Osteoblast (primary cell): ENCODE data around the gene IGFALS. TPM values are rescaled to one million over a fixed set of nuclear protein-coding genes. Genes with fewer than 3 reads are reported as not detected.
A peak's percentile ranks its signal among the peaks of the same experiment; 100 is the strongest.

ENCODE experiments used
- DNase-seq: peaks from one replicate; pipeline ENCODE4 v3.0.0; 2011; ENCODE audit warnings: low spot score, mixed read lengths; ENCODE audit not compliant: insufficient read length; ENCODE audit errors: missing footprints
- H2AFZ ChIP-seq: 2 replicates; pipeline ENCODE4 v1.6.0; 2011; ENCODE audit warnings: mild to moderate bottlenecking, low read length
- H3K27ac ChIP-seq: 2 replicates; pipeline ENCODE4 v1.5.1; 2011; ENCODE audit warnings: mild to moderate bottlenecking, low read depth, low read length, moderate library complexity
- H3K27me3 ChIP-seq: 2 replicates; pipeline ENCODE4 v1.6.0; 2012; ENCODE audit warnings: mild to moderate bottlenecking, control low read depth, inconsistent platforms, low read length, moderate library complexity; ENCODE audit not compliant: insufficient read depth
- H3K36me3 ChIP-seq: 2 replicates; pipeline ENCODE4 v1.5.1; 2011; ENCODE audit warnings: mild to moderate bottlenecking, low read length, control low read depth, moderate library complexity; ENCODE audit not compliant: insufficient read depth
- H3K4me1 ChIP-seq: 2 replicates; pipeline ENCODE4 v1.5.1; 2011; ENCODE audit warnings: mild to moderate bottlenecking, low read length, control low read depth, moderate library complexity; ENCODE audit not compliant: insufficient read depth
- H3K4me2 ChIP-seq: 2 replicates; pipeline ENCODE4 v1.6.0; 2011; ENCODE audit warnings: mild to moderate bottlenecking, low read length; ENCODE audit not compliant: insufficient read depth
- H3K4me3 ChIP-seq: fragments of 200-600 bp; sonication (generic); 3 replicates; pipeline ENCODE4 v1.5.1; 2012; ENCODE audit warnings: mild to moderate bottlenecking, low read length, inconsistent platforms; ENCODE audit not compliant: insufficient read depth
- H3K79me2 ChIP-seq: 2 replicates; pipeline ENCODE4 v1.6.0; 2012; ENCODE audit warnings: mild to moderate bottlenecking, low read length, control low read depth, inconsistent platforms; ENCODE audit not compliant: insufficient read depth
- H3K9me3 ChIP-seq: 2 replicates; pipeline ENCODE4 v1.5.1; 2011; ENCODE audit warnings: low read depth, low read length, control low read depth
- H4K20me1 ChIP-seq: 2 replicates; pipeline ENCODE4 v1.6.0; 2012; ENCODE audit warnings: mild to moderate bottlenecking, low read length, control low read depth; ENCODE audit not compliant: insufficient read depth
- CTCF ChIP-seq: IDR thresholded peaks from 2 replicates; pipeline ENCODE4 v1.5.1; 2011; ENCODE audit warnings: mild to moderate bottlenecking, low read depth, low read length, moderate library complexity; ENCODE audit errors: extremely low read depth
- total RNA-seq: library from RNA; depleted of rRNA; stranded (reverse); fragments of >200 nt; gene quantifications from 2 replicates; pipeline ENCODE4 v1.2.3, GENCODE V29; 2012

Gene IGFALS
- total RNA-seq, 1 donor = not detected

GRCh38 chr16:1823821-1824220 is 30.3 kb upstream of the IGFALS start:
- no peaks in the 10 kb centered on the region for H3K9me3 ChIP-seq
- no peak overlapping the region for H3K27ac ChIP-seq
- peaks cover 14% of the 10 kb centered on the region for H3K36me3 ChIP-seq
- peaks cover 50% of the 10 kb centered on the region for H3K79me2 ChIP-seq
- peaks cover 11% of the 10 kb centered on the region for H4K20me1 ChIP-seq
- no peak overlapping the region for H2AFZ ChIP-seq
- peaks cover 20% of the 10 kb centered on the region for H3K4me1 ChIP-seq
- H3K4me3 ChIP-seq = no peak overlapping the region
- DNase-seq = peak; percentile 93
- H3K4me2 ChIP-seq = no peak overlapping the region
- H3K27me3 ChIP-seq = no peaks in the 10 kb centered on the region
- peak; percentile 24 for TF ChIP-seq CTCF

- no peak overlapping the region for H3K27ac ChIP-seq
- no peak for TF ChIP-seq CTCF
- no peaks in the 10 kb centered on the region for H3K9me3 ChIP-seq
- H2AFZ ChIP-seq = no peak overlapping the region
- no peak for DNase-seq
- no peak overlapping the region for H3K4me3 ChIP-seq
- peaks cover 9% of the 10 kb centered on the region for H3K4me1 ChIP-seq
- H3K79me2 ChIP-seq = peaks cover 40% of the 10 kb centered on the region
- H3K27me3 ChIP-seq = no peaks in the 10 kb centered on the region
- no peak overlapping the region for H3K4me2 ChIP-seq
- peaks cover 14% of the 10 kb centered on the region for H3K36me3 ChIP-seq
- H4K20me1 ChIP-seq = peaks cover 11% of the 10 kb centered on the region
Measured at GRCh38 chr16:1822801-1823200, 29.3 kb upstream of the IGFALS start.

- H3K4me3 ChIP-seq = no peak overlapping the region
- H3K27me3 ChIP-seq = no peaks in the 10 kb centered on the region
- H3K9me3 ChIP-seq = no peaks in the 10 kb centered on the region
- peaks cover 14% of the 10 kb centered on the region for H3K36me3 ChIP-seq
- no peak overlapping the region for H3K27ac ChIP-seq
- H3K4me1 ChIP-seq = peaks cover 6% of the 10 kb centered on the region
- peaks cover 32% of the 10 kb centered on the region for H3K79me2 ChIP-seq
- TF ChIP-seq CTCF = no peak
- no peak for DNase-seq
- no peak overlapping the region for H2AFZ ChIP-seq
- peaks cover 11% of the 10 kb centered on the region for H4K20me1 ChIP-seq
- no peak overlapping the region for H3K4me2 ChIP-seq
Measured at GRCh38 chr16:1821861-1822611, 28.5 kb upstream of the IGFALS start.

- Histone ChIP-seq H4K20me1 (peaks cover 11% of the 10 kb centered on the region), H3K4me1 (peaks cover 6% of the 10 kb centered on the region), H2AFZ (no peak overlapping the region), H3K79me2 (peaks cover 31% of the 10 kb centered on the region), H3K27me3 (no peaks in the 10 kb centered on the region), H3K4me3 (no peak overlapping the region), H3K27ac (no peak overlapping the region), H3K36me3 (peaks cover 21% of the 10 kb centered on the region), H3K4me2 (no peak overlapping the region), H3K9me3 (no peaks in the 10 kb centered on the region)
- DNase-seq = no peak
- no peak for TF ChIP-seq CTCF
Measured at GRCh38 chr16:1820946-1821290, 27.4 kb upstream of the IGFALS start.
